ENCODE measurements around the gene ATXN2. TPM values are rescaled to one million over a fixed set of nuclear protein-coding genes. Genes with fewer than 3 reads are reported as not detected.
"Not testable (repeated sequence)": the region's sequence is repeated elsewhere in the genome, so short reads cannot be mapped to it uniquely, and the experiment has no call there.

The ATXN2 gene
- total RNA-seq, 2 experiments from 2014 or later: 32.2 to 35.6 TPM

GRCh38 chr12:111589601-111590000 lies 9.5 kb downstream of the ATXN2 start:
- peaks cover 3% of the 10 kb centered on the region for H3K36me3 Mint-ChIP-seq (ENCODE audit: low read depth)
- no peak for DNase-seq
- H3K4me1 Mint-ChIP-seq (ENCODE audit: low read depth): peaks cover 12% of the 10 kb centered on the region
- TF ChIP-seq CTCF (IDR thresholded peaks at IDR 0.05): no peak
- no peak overlapping the region for H3K27ac Mint-ChIP-seq
- no peaks in the 10 kb centered on the region for H3K27me3 Mint-ChIP-seq
- ChIA-PET POLR2A (no interaction called here), CTCF (no interaction called here)
- no peak overlapping the region for H3K4me3 Mint-ChIP-seq
- intact Hi-C loops (cut with micrococcal nuclease): no loop called here
- H3K9me3 Mint-ChIP-seq: no peaks in the 10 kb centered on the region
- ATAC-seq: no peak

GRCh38 chr12:111588010-111588409 lies 11.1 kb downstream of the ATXN2 start:
- Mint-ChIP-seq H3K4me1 (ENCODE audit: low read depth) (peaks cover 6% of the 10 kb centered on the region), H3K4me3 (no peak overlapping the region), H3K27me3 (no peaks in the 10 kb centered on the region), H3K36me3 (ENCODE audit: low read depth) (peaks cover 3% of the 10 kb centered on the region), H3K27ac (no peak overlapping the region), H3K9me3 (no peaks in the 10 kb centered on the region)
- no peak for DNase-seq
- no peak for TF ChIP-seq CTCF (IDR thresholded peaks at IDR 0.05)
- intact Hi-C loops (cut with micrococcal nuclease): no loop called here
- POLR2A ChIA-PET: no interaction called here
- ATAC-seq: no peak
- CTCF ChIA-PET: no interaction called here

- ChIA-PET POLR2A (no interaction called here), CTCF (no interaction called here)
- Mint-ChIP-seq H3K27ac (no peak overlapping the region), H3K4me3 (no peak overlapping the region), H3K27me3 (no peaks in the 10 kb centered on the region), H3K9me3 (no peaks in the 10 kb centered on the region), H3K36me3 (ENCODE audit: low read depth) (peaks cover 3% of the 10 kb centered on the region), H3K4me1 (ENCODE audit: low read depth) (peaks cover 6% of the 10 kb centered on the region)
- intact Hi-C loops (cut with micrococcal nuclease): no loop called here
- TF ChIP-seq CTCF (IDR thresholded peaks at IDR 0.05): no peak
- DNase-seq (no peak), ATAC-seq (no peak)
Observed at GRCh38 chr12:111586986-111587385, 12.1 kb downstream of the ATXN2 start.

DNA sequence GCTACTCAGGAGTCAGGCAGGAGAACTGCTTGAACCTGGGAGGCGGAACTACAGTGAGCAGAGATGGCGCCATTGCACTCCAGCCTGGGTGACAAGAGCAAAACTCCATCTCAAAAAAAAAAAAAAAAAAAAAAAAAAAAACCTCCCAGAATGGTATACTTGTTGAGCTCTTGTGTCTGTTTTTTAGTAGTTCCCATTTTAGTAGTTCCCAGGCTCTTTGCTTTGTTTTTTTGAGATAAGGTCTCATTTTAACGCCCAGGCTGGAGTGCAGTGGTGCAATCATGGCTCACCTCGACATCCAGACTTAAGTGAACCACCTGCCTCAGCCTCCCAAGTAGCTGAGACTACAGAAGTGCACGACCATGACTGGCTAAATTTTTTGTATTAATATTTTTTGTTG lies 13.4 kb downstream of the ATXN2 start:
- TF ChIP-seq CTCF (IDR thresholded peaks at IDR 0.05): no peak
- Mint-ChIP-seq H3K4me1 (ENCODE audit: low read depth) (peaks cover 10% of the 10 kb centered on the region), H3K9me3 (no peaks in the 10 kb centered on the region), H3K36me3 (ENCODE audit: low read depth) (peaks cover 3% of the 10 kb centered on the region), H3K4me3 (no peak overlapping the region), H3K27ac (no peak overlapping the region), H3K27me3 (no peaks in the 10 kb centered on the region)
- ATAC-seq (no peak), DNase-seq (no peak)
- intact Hi-C loops (cut with micrococcal nuclease): no loop called here
- ChIA-PET CTCF (interaction anchor here (1.0 kb wide), 1 partner anchor 8 kb away, joined by 3 read pairs; no protein-coding TSS in a partner anchor), POLR2A (interaction anchor here (0.6 kb wide), 1 partner anchor 960 kb away, joined by 3 read pairs; no protein-coding TSS in a partner anchor)

- H3K4me1 Mint-ChIP-seq (ENCODE audit: low read depth): peaks cover 10% of the 10 kb centered on the region
Observed at GRCh38 chr12:111584959-111585358, 14.2 kb downstream of the ATXN2 start.

GRCh38 chr12:111583506-111583905 lies 15.6 kb downstream of the ATXN2 start:
- H3K9me3 Mint-ChIP-seq; H3K27me3 Mint-ChIP-seq; ATAC-seq; H3K4me3 Mint-ChIP-seq; intact Hi-C loops (cut with micrococcal nuclease); POLR2A ChIA-PET; DNase-seq; H3K27ac Mint-ChIP-seq; H3K36me3 Mint-ChIP-seq (ENCODE audit: low read depth): not testable (repeated sequence)
- peaks cover 13% of the 10 kb centered on the region for H3K4me1 Mint-ChIP-seq (ENCODE audit: low read depth)
- CTCF ChIA-PET: interaction anchor here (0.8 to 1.3 kb wide), 2 partner anchors 187 to 230 kb away, joined by 3 read pairs; no protein-coding TSS in a partner anchor

More at GRCh38 chr12:111584959-111585358, 14.2 kb downstream of the ATXN2 start:
- no peak for DNase-seq
- Mint-ChIP-seq H3K27ac (no peak overlapping the region), H3K4me3 (no peak overlapping the region), H3K9me3 (no peaks in the 10 kb centered on the region), H3K36me3 (ENCODE audit: low read depth) (peaks cover 3% of the 10 kb centered on the region), H3K27me3 (no peaks in the 10 kb centered on the region)
- ChIA-PET CTCF (interaction anchor here (1.3 kb wide), 1 partner anchor 228 kb away, joined by 3 read pairs; no protein-coding TSS in a partner anchor), POLR2A (interaction anchor here (0.6 to 0.8 kb wide), 2 partner anchors 9 to 214 kb away, joined by 3 to 4 read pairs; no protein-coding TSS in a partner anchor)
- ATAC-seq: no peak
- no peak for TF ChIP-seq CTCF (IDR thresholded peaks at IDR 0.05)
- intact Hi-C loops (cut with micrococcal nuclease): no loop called here

Measured in activated CD8-positive, alpha-beta T cell treated with anti-CD3 and anti-CD28 coated beads for 36 hours (primary cell).